Epithelial cell of proximal tubule (primary cell): ENCODE data around the gene RAB22A. TPM values are rescaled to one million over a fixed set of nuclear protein-coding genes. Genes with fewer than 3 reads are reported as not detected.

Source experiments
- DNase-seq: peaks from one replicate; pipeline ENCODE4 v3.0.0-alpha.2; 2011; ENCODE audit warnings: low read depth
- H3K4me3 ChIP-seq: 2 replicates; pipeline ENCODE4 v1.5.1; 2011; ENCODE audit warnings: low read depth, mild to moderate bottlenecking, low read length
- CTCF ChIP-seq: conservative IDR thresholded peaks from 2 replicates; pipeline ENCODE4 v1.5.1; 2012; ENCODE audit warnings: low read depth, mild to moderate bottlenecking, low read length
- total RNA-seq: library from RNA; depleted of rRNA; stranded (reverse); fragments of >200 nt; gene quantifications from 2 replicates; pipeline ENCODE4 v1.2.3, GENCODE V29; 2015

Gene RAB22A
- total RNA-seq, 1 donor from 2014 or later: 10.6 TPM

GRCh38 chr20:58381627-58382026 is 72.1 kb downstream of the RAB22A start:
- no peak overlapping the region for H3K4me3 ChIP-seq
- DNase-seq: no peak
- no peak for TF ChIP-seq CTCF

GRCh38 chr20:58382096-58382495 is 72.6 kb downstream of the RAB22A start:
- TF ChIP-seq CTCF: no peak
- no peak overlapping the region for H3K4me3 ChIP-seq
- no peak for DNase-seq

- DNase-seq: no peak
- TF ChIP-seq CTCF: no peak
- H3K4me3 ChIP-seq: no peak overlapping the region
Observed at GRCh38 chr20:58384821-58385220, 75.3 kb downstream of the RAB22A start.

GRCh38 chr20:58388028-58388601 is 78.6 kb downstream of the RAB22A start:
- DNase-seq: no peak
- no peak for TF ChIP-seq CTCF
- H3K4me3 ChIP-seq: peak overlapping the region; percentile 55

- no peak for TF ChIP-seq CTCF
- DNase-seq: peak; percentile 20
- peak within 1 kb of the TSS; percentile 74 for H3K4me3 ChIP-seq
Observed at GRCh38 chr20:58388882-58389323, 79.4 kb downstream of the RAB22A start, which contains the start of gene VAPB. Gene VAPB, plus strand, starts transcription at chr20:58389229. Its CDS starts 231 bp downstream, at chr20:58389460.

GRCh38 chr20:58389324-58389967 is 79.9 kb downstream of the RAB22A start:
- no peak for TF ChIP-seq CTCF
- H3K4me3 ChIP-seq: peak overlapping the region; percentile 74
- DNase-seq: no peak
